GM12892 (cell line): ENCODE results near the gene TRIM50.
"Not testable (repeated sequence)": the region's sequence is repeated elsewhere in the genome, so short reads cannot be mapped to it uniquely, and the experiment has no call there.

Source experiments
- POLR2A ChIP-seq: IDR thresholded peaks from 2 replicates; pipeline ENCODE4 v1.6.1; 2011; ENCODE audit warnings: low read depth, low read length, control low read depth
- POLR2AphosphoS5 ChIP-seq: IDR thresholded peaks from 2 replicates; pipeline ENCODE4 v1.6.1; 2011; ENCODE audit warnings: low read depth, low read length, control low read depth

DNA sequence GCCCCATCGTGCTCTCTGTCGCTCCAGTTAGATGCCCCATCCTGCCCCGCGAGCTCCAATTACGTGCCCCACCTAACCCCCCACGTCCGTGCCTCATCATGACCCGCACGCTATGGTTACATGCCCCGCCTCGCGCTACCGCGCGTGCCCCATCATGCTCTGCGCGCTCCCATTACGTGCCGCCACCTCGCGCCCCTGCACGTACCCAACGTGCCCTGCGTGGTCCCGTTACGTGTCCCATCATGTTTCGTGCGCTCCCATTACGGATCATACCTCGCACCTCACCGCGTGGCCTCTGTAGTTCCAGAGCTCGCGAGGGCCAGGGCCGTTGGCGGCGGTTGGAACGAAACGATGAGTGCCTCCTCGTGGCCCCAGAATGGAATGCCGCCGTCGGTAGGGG lies at the start of gene TRIM50, which contains the start of gene FKBP6:
- not testable (repeated sequence) for TF ChIP-seq POLR2A, POLR2AphosphoS5
